ENCODE measurements around the gene SEZ6L. TPM values are rescaled to one million over a fixed set of nuclear protein-coding genes. Genes with fewer than 3 reads are reported as not detected.

SEZ6L gene
- polyA plus RNA-seq, 1 donor: 4.3 TPM

GRCh38 chr22:26314171-26314570 is 144.9 kb downstream of the SEZ6L start:
- no peaks in the 10 kb centered on the region for H3K4me1 ChIP-seq (ENCODE audit: control insufficient read depth, insufficient read depth, low read length)
- DNase-seq: no peak
- no peak overlapping the region for H3K27ac ChIP-seq (ENCODE audit: low read length)
- H3K36me3 ChIP-seq (ENCODE audit: control insufficient read depth, insufficient read depth, low read length): no peaks in the 10 kb centered on the region
- peaks cover 3% of the 10 kb centered on the region for H3K27me3 ChIP-seq (ENCODE audit: control insufficient read depth, insufficient read depth, low read length)
- no peaks in the 10 kb centered on the region for H3K9me3 ChIP-seq (ENCODE audit: control insufficient read depth, low read depth, low read length)
- 80% methylated on average over 1 of the region's 2 CpGs for WGBS (ENCODE audit: insufficient coverage, low lambda C conversion rate)
- H3K4me3 ChIP-seq (ENCODE audit: low read length): no peak overlapping the region

GRCh38 chr22:26314656-26315055 is 145.4 kb downstream of the SEZ6L start:
- Histone ChIP-seq H3K36me3 (ENCODE audit: control insufficient read depth, insufficient read depth, low read length) (no peaks in the 10 kb centered on the region), H3K4me1 (ENCODE audit: control insufficient read depth, insufficient read depth, low read length) (no peaks in the 10 kb centered on the region), H3K27me3 (ENCODE audit: control insufficient read depth, insufficient read depth, low read length) (peaks cover 3% of the 10 kb centered on the region), H3K9me3 (ENCODE audit: control insufficient read depth, low read depth, low read length) (no peaks in the 10 kb centered on the region), H3K4me3 (ENCODE audit: low read length) (no peak overlapping the region), H3K27ac (ENCODE audit: low read length) (no peak overlapping the region)
- no CpG with 5 or more reads among the region's 6 CpGs for WGBS (ENCODE audit: insufficient coverage, low lambda C conversion rate)
- DNase-seq: no peak

GRCh38 chr22:26316732-26317285 is 147.5 kb downstream of the SEZ6L start:
- WGBS (ENCODE audit: insufficient coverage, low lambda C conversion rate): 70% methylated on average over 2 of the region's 2 CpGs
- Histone ChIP-seq H3K27me3 (ENCODE audit: control insufficient read depth, insufficient read depth, low read length) (peaks cover 3% of the 10 kb centered on the region), H3K4me1 (ENCODE audit: control insufficient read depth, insufficient read depth, low read length) (no peaks in the 10 kb centered on the region)

GRCh38 chr22:26318975-26319374 is 149.7 kb downstream of the SEZ6L start:
- DNase-seq: no peak
- H3K4me3 ChIP-seq (ENCODE audit: low read length): no peak overlapping the region
- H3K9me3 ChIP-seq (ENCODE audit: control insufficient read depth, low read depth, low read length): no peaks in the 10 kb centered on the region
- no peaks in the 10 kb centered on the region for H3K36me3 ChIP-seq (ENCODE audit: control insufficient read depth, insufficient read depth, low read length)
- H3K27ac ChIP-seq (ENCODE audit: low read length): no peak overlapping the region
- H3K27me3 ChIP-seq (ENCODE audit: control insufficient read depth, insufficient read depth, low read length): peaks cover 3% of the 10 kb centered on the region
- no CpG with 5 or more reads among the region's 6 CpGs for WGBS (ENCODE audit: insufficient coverage, low lambda C conversion rate)
- H3K4me1 ChIP-seq (ENCODE audit: control insufficient read depth, insufficient read depth, low read length): no peaks in the 10 kb centered on the region

More at GRCh38 chr22:26316732-26317285, 147.5 kb downstream of the SEZ6L start:
- Histone ChIP-seq H3K36me3 (ENCODE audit: control insufficient read depth, insufficient read depth, low read length) (no peaks in the 10 kb centered on the region), H3K27ac (ENCODE audit: low read length) (no peak overlapping the region), H3K4me3 (ENCODE audit: low read length) (no peak overlapping the region), H3K9me3 (ENCODE audit: control insufficient read depth, low read depth, low read length) (no peaks in the 10 kb centered on the region)
- DNase-seq: no peak

GRCh38 chr22:26320447-26320846 is 151.2 kb downstream of the SEZ6L start:
- Histone ChIP-seq H3K4me3 (ENCODE audit: low read length) (no peak overlapping the region), H3K4me1 (ENCODE audit: control insufficient read depth, insufficient read depth, low read length) (no peaks in the 10 kb centered on the region), H3K36me3 (ENCODE audit: control insufficient read depth, insufficient read depth, low read length) (no peaks in the 10 kb centered on the region), H3K9me3 (ENCODE audit: control insufficient read depth, low read depth, low read length) (no peaks in the 10 kb centered on the region), H3K27ac (ENCODE audit: low read length) (no peak overlapping the region), H3K27me3 (ENCODE audit: control insufficient read depth, insufficient read depth, low read length) (no peaks in the 10 kb centered on the region)
- no CpG with 5 or more reads among the region's 5 CpGs for WGBS (ENCODE audit: insufficient coverage, low lambda C conversion rate)
- DNase-seq: no peak

- no peaks in the 10 kb centered on the region for H3K27me3 ChIP-seq (ENCODE audit: control insufficient read depth, insufficient read depth, low read length)
- H3K9me3 ChIP-seq (ENCODE audit: control insufficient read depth, low read depth, low read length): no peaks in the 10 kb centered on the region
- no CpG with 5 or more reads among the region's 12 CpGs for WGBS (ENCODE audit: insufficient coverage, low lambda C conversion rate)
- no peaks in the 10 kb centered on the region for H3K36me3 ChIP-seq (ENCODE audit: control insufficient read depth, insufficient read depth, low read length)
- H3K4me1 ChIP-seq (ENCODE audit: control insufficient read depth, insufficient read depth, low read length): no peaks in the 10 kb centered on the region
- H3K4me3 ChIP-seq (ENCODE audit: low read length): no peak overlapping the region
- no peak overlapping the region for H3K27ac ChIP-seq (ENCODE audit: low read length)
- DNase-seq: no peak
These were observed 152.2 kb downstream of the SEZ6L start for GRCh38 chr22:26321469-26321913.

GRCh38 chr22:26322179-26322905 is 153.1 kb downstream of the SEZ6L start:
- H3K36me3 ChIP-seq (ENCODE audit: control insufficient read depth, insufficient read depth, low read length): no peaks in the 10 kb centered on the region
- H3K4me1 ChIP-seq (ENCODE audit: control insufficient read depth, insufficient read depth, low read length): no peaks in the 10 kb centered on the region
- H3K9me3 ChIP-seq (ENCODE audit: control insufficient read depth, low read depth, low read length): no peaks in the 10 kb centered on the region
- H3K27ac ChIP-seq (ENCODE audit: low read length): no peak overlapping the region
- DNase-seq: no peak
- no peaks in the 10 kb centered on the region for H3K27me3 ChIP-seq (ENCODE audit: control insufficient read depth, insufficient read depth, low read length)
- WGBS (ENCODE audit: insufficient coverage, low lambda C conversion rate): 67% methylated on average over 1 of the region's 11 CpGs
- H3K4me3 ChIP-seq (ENCODE audit: low read length): no peak overlapping the region

GRCh38 chr22:26323013-26323412 is 153.8 kb downstream of the SEZ6L start:
- no peak overlapping the region for H3K27ac ChIP-seq (ENCODE audit: low read length)
- no peaks in the 10 kb centered on the region for H3K9me3 ChIP-seq (ENCODE audit: control insufficient read depth, low read depth, low read length)
- no peaks in the 10 kb centered on the region for H3K27me3 ChIP-seq (ENCODE audit: control insufficient read depth, insufficient read depth, low read length)
- H3K36me3 ChIP-seq (ENCODE audit: control insufficient read depth, insufficient read depth, low read length): no peaks in the 10 kb centered on the region
- no peak for DNase-seq
- H3K4me3 ChIP-seq (ENCODE audit: low read length): no peak overlapping the region
- H3K4me1 ChIP-seq (ENCODE audit: control insufficient read depth, insufficient read depth, low read length): no peaks in the 10 kb centered on the region
- WGBS (ENCODE audit: insufficient coverage, low lambda C conversion rate): no CpG with 5 or more reads among the region's 5 CpGs

- no peaks in the 10 kb centered on the region for H3K36me3 ChIP-seq (ENCODE audit: control insufficient read depth, insufficient read depth, low read length)
- H3K27ac ChIP-seq (ENCODE audit: low read length): no peak overlapping the region
- H3K4me1 ChIP-seq (ENCODE audit: control insufficient read depth, insufficient read depth, low read length): no peaks in the 10 kb centered on the region
- no CpG with 5 or more reads among the region's 4 CpGs for WGBS (ENCODE audit: insufficient coverage, low lambda C conversion rate)
- no peak for DNase-seq
- H3K4me3 ChIP-seq (ENCODE audit: low read length): no peak overlapping the region
- H3K9me3 ChIP-seq (ENCODE audit: control insufficient read depth, low read depth, low read length): no peaks in the 10 kb centered on the region
- H3K27me3 ChIP-seq (ENCODE audit: control insufficient read depth, insufficient read depth, low read length): no peaks in the 10 kb centered on the region
These were observed 154.9 kb downstream of the SEZ6L start for GRCh38 chr22:26324150-26324549.

- Histone ChIP-seq H3K4me1 (ENCODE audit: control insufficient read depth, insufficient read depth, low read length) (no peaks in the 10 kb centered on the region), H3K27me3 (ENCODE audit: control insufficient read depth, insufficient read depth, low read length) (no peaks in the 10 kb centered on the region), H3K36me3 (ENCODE audit: control insufficient read depth, insufficient read depth, low read length) (no peaks in the 10 kb centered on the region), H3K9me3 (ENCODE audit: control insufficient read depth, low read depth, low read length) (no peaks in the 10 kb centered on the region), H3K4me3 (ENCODE audit: low read length) (no peak overlapping the region), H3K27ac (ENCODE audit: low read length) (no peak overlapping the region)
- no CpG with 5 or more reads among the region's 4 CpGs for WGBS (ENCODE audit: insufficient coverage, low lambda C conversion rate)
- no peak for DNase-seq
These were observed 156.4 kb downstream of the SEZ6L start for GRCh38 chr22:26325641-26326040.

GRCh38 chr22:26326803-26327202 is 157.5 kb downstream of the SEZ6L start:
- no CpG with 5 or more reads among the region's 20 CpGs for WGBS (ENCODE audit: insufficient coverage, low lambda C conversion rate)

More at GRCh38 chr22:26326803-26327202, 157.5 kb downstream of the SEZ6L start:
- Histone ChIP-seq H3K27ac (ENCODE audit: low read length) (no peak overlapping the region), H3K4me1 (ENCODE audit: control insufficient read depth, insufficient read depth, low read length) (no peaks in the 10 kb centered on the region), H3K4me3 (ENCODE audit: low read length) (no peak overlapping the region), H3K36me3 (ENCODE audit: control insufficient read depth, insufficient read depth, low read length) (no peaks in the 10 kb centered on the region), H3K9me3 (ENCODE audit: control insufficient read depth, low read depth, low read length) (no peaks in the 10 kb centered on the region), H3K27me3 (ENCODE audit: control insufficient read depth, insufficient read depth, low read length) (no peaks in the 10 kb centered on the region)
- no peak for DNase-seq
